DOHH2 (cell line): ENCODE measurements around the gene KLHL2.

Experiments
- EZH2phosphoT487 ChIP-seq: fragments of 200-600 bp; sonication (generic); IDR thresholded peaks from 2 replicates; pipeline ENCODE4 v1.6.1; 2017; ENCODE audit warnings: borderline replicate concordance, mild to moderate bottlenecking, antibody characterized with exemption, low read length, moderate library complexity, mixed read lengths
- TF ChIP-seq, protein P1 (sequence below): fragments of 200-600 bp; sonication (generic); IDR thresholded peaks from one replicate; pipeline ENCODE4 v1.5.1; 2014; ENCODE audit warnings: antibody characterized with exemption, mild to moderate bottlenecking, low read depth, low read length; ENCODE audit not compliant: poor library complexity, severe bottlenecking

DNA sequence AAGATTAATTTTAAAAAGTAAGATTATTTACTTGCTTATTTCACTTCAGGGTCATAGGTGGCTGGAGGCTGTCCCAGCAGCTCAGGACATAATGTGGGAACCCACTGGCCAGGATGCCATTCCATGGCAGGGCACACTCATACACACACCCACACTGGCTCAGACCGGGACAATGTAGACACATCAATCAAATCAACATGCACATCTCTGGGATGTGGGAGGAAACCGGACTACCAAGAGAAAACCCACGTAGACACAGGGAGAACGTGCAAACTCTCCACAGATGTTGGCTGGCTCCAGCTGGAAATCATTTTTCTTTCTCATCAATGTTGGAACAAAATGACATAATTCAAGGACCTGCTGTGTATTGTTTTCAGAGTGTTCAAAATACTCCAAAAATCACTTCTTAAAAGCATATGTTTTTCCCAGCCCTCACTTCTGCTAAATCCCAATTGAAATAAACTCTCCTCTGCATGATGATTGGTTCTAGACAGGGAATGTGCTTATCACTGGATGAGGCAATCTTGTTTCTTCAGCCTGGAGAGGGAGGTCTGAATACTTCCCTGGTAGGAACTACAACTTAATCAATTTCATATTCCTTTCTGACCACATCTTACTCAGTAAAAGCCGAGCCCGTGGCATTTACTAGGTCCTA, 152.8 kb downstream of the KLHL2 start:
- TF ChIP-seq, protein P1, sequence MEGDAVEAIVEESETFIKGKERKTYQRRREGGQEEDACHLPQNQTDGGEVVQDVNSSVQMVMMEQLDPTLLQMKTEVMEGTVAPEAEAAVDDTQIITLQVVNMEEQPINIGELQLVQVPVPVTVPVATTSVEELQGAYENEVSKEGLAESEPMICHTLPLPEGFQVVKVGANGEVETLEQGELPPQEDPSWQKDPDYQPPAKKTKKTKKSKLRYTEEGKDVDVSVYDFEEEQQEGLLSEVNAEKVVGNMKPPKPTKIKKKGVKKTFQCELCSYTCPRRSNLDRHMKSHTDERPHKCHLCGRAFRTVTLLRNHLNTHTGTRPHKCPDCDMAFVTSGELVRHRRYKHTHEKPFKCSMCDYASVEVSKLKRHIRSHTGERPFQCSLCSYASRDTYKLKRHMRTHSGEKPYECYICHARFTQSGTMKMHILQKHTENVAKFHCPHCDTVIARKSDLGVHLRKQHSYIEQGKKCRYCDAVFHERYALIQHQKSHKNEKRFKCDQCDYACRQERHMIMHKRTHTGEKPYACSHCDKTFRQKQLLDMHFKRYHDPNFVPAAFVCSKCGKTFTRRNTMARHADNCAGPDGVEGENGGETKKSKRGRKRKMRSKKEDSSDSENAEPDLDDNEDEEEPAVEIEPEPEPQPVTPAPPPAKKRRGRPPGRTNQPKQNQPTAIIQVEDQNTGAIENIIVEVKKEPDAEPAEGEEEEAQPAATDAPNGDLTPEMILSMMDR: no peak
- no peak for TF ChIP-seq EZH2phosphoT487
